GM21619 (cell line): ENCODE data around the gene RTN3.

Experiments
- ATAC-seq: cut with Tn5 transposase; IDR thresholded peaks from one replicate; pipeline ENCODE4 v1.9.1; 2021; ENCODE audit not compliant: unreplicated experiment

Gene RTN3

GRCh38 chr11:63737718-63738117 is 56.4 kb downstream of the RTN3 start:
- no peak for ATAC-seq

- ATAC-seq = no peak
Observed at GRCh38 chr11:63738720-63739360, 57.5 kb downstream of the RTN3 start.

GRCh38 chr11:63745304-63746170 is 64.2 kb downstream of the RTN3 start:
- ATAC-seq = no peak

- no peak for ATAC-seq
Observed at GRCh38 chr11:63747011-63747410, 65.7 kb downstream of the RTN3 start.

GRCh38 chr11:63749624-63750023 is 68.3 kb downstream of the RTN3 start:
- ATAC-seq = no peak

- ATAC-seq = no peak
Observed at GRCh38 chr11:63756919-63757761, 75.8 kb downstream of the RTN3 start.

GRCh38 chr11:63760487-63761079 is 79.3 kb downstream of the RTN3 start:
- ATAC-seq = no peak

- ATAC-seq = no peak
Observed at GRCh38 chr11:63761188-63761587, 79.9 kb downstream of the RTN3 start.

- no peak for ATAC-seq
Observed at GRCh38 chr11:63761931-63762653, 80.8 kb downstream of the RTN3 start.

- ATAC-seq = no peak
Observed at GRCh38 chr11:63762654-63763495, 81.6 kb downstream of the RTN3 start.

- ATAC-seq = no peak
Observed at GRCh38 chr11:63763496-63764339, 82.4 kb downstream of the RTN3 start.

GRCh38 chr11:63764340-63764678 is 83.0 kb downstream of the RTN3 start:
- ATAC-seq = no peak

- ATAC-seq = no peak
Observed at GRCh38 chr11:63764679-63765647, 83.7 kb downstream of the RTN3 start.

GRCh38 chr11:63765688-63766241 is 84.5 kb downstream of the RTN3 start:
- ATAC-seq = no peak

GRCh38 chr11:63766531-63767235 is 85.4 kb downstream of the RTN3 start:
- no peak for ATAC-seq

GRCh38 chr11:63767267-63767564 is 85.9 kb downstream of the RTN3 start:
- no peak for ATAC-seq
